ENCODE data around the gene UNCX. TPM values are rescaled to one million over a fixed set of nuclear protein-coding genes. Genes with fewer than 3 reads are reported as not detected.

Gene UNCX
- not detected for total RNA-seq

GRCh38 chr7:1232623-1233332, at the start of gene UNCX:
UNCX (plus strand) TSS chr7:1232872; CDS start chr7:1233018, 146 bp downstream.
- CTCF ChIA-PET: no interaction called here
- Mint-ChIP-seq H3K4me1 (ENCODE audit: low read depth) (peaks cover 16% of the 10 kb centered on the region), H3K27me3 (peaks cover 53% of the 10 kb centered on the region), H3K36me3 (ENCODE audit: low read depth) (no peaks in the 10 kb centered on the region), H3K27ac (no peak within 1 kb of the TSS), H3K4me3 (no peak within 1 kb of the TSS), H3K9me3 (no peaks in the 10 kb centered on the region)
- no peak for TF ChIP-seq CTCF (IDR thresholded peaks at IDR 0.05)
- intact Hi-C loops (cut with micrococcal nuclease): no loop called here
- ATAC-seq (no peak), DNase-seq (no peak)
- POLR2A ChIA-PET: no interaction called here

GRCh38 chr7:1187127-1187526, 45.5 kb upstream of the UNCX start:
- Mint-ChIP-seq H3K4me1 (ENCODE audit: low read depth) (peaks cover 5% of the 10 kb centered on the region), H3K27me3 (peaks cover 19% of the 10 kb centered on the region), H3K27ac (no peak overlapping the region), H3K36me3 (ENCODE audit: low read depth) (no peaks in the 10 kb centered on the region), H3K9me3 (no peaks in the 10 kb centered on the region), H3K4me3 (no peak overlapping the region)
- CTCF ChIA-PET: interaction anchor here (6.3 kb wide), 1 partner anchor 11 kb away, joined by 29 read pairs; no protein-coding TSS in a partner anchor
- DNase-seq (no peak), ATAC-seq (no peak)
- intact Hi-C loops (cut with micrococcal nuclease): no loop called here
- POLR2A ChIA-PET: interaction anchor here (0.7 kb wide), 1 partner anchor 586 kb away, joined by 3 read pairs; no protein-coding TSS in a partner anchor
- no peak for TF ChIP-seq CTCF (IDR thresholded peaks at IDR 0.05)

GRCh38 chr7:1188720-1189294, 43.9 kb upstream of the UNCX start:
- ATAC-seq (no peak), DNase-seq (no peak)
- intact Hi-C loops (cut with micrococcal nuclease): no loop called here
- POLR2A ChIA-PET: no interaction called here
- Mint-ChIP-seq H3K4me1 (ENCODE audit: low read depth) (peaks cover 10% of the 10 kb centered on the region), H3K36me3 (ENCODE audit: low read depth) (no peaks in the 10 kb centered on the region), H3K27me3 (peaks cover 18% of the 10 kb centered on the region), H3K4me3 (no peak overlapping the region), H3K9me3 (no peaks in the 10 kb centered on the region), H3K27ac (no peak overlapping the region)
- CTCF ChIA-PET: interaction anchor here (1.1 to 6.3 kb wide), 2 partner anchors 13 to 123 kb away, joined by 3 to 29 read pairs; no protein-coding TSS in a partner anchor
- TF ChIP-seq CTCF (IDR thresholded peaks at IDR 0.05): no peak

GRCh38 chr7:1189986-1190772, 42.5 kb upstream of the UNCX start:
- no peak overlapping the region for H3K27ac Mint-ChIP-seq
- TF ChIP-seq CTCF (IDR thresholded peaks at IDR 0.05): no peak
- CTCF ChIA-PET: interaction anchor here (6.3 kb wide), 1 partner anchor 14 kb away, joined by 29 read pairs; no protein-coding TSS in a partner anchor
- no peaks in the 10 kb centered on the region for H3K36me3 Mint-ChIP-seq (ENCODE audit: low read depth)
- H3K4me3 Mint-ChIP-seq: no peak overlapping the region
- intact Hi-C loops (cut with micrococcal nuclease): no loop called here
- POLR2A ChIA-PET: no interaction called here
- DNase-seq: no peak
- H3K4me1 Mint-ChIP-seq (ENCODE audit: low read depth): peaks cover 10% of the 10 kb centered on the region
- peaks cover 19% of the 10 kb centered on the region for H3K27me3 Mint-ChIP-seq
- ATAC-seq: no peak
- no peaks in the 10 kb centered on the region for H3K9me3 Mint-ChIP-seq

All from activated CD8-positive, alpha-beta T cell treated with anti-CD3 and anti-CD28 coated beads for 36 hours (primary cell).